GM12878 (cell line): ENCODE measurements around the gene IL6R. TPM values are rescaled to one million over a fixed set of nuclear protein-coding genes. Genes with fewer than 3 reads are reported as not detected.

Experiments
- ATAC-seq: fragments of 200-7000 bp; cut with Tn5 transposase; 3 replicates; pipeline ENCODE4 v1.9.1; 2020; ENCODE audit warnings: mild to moderate bottlenecking, moderate library complexity
- BruUV-seq: library from RNA; stranded (reverse); fragments of 400-500 nt; replicated peaks from 2 replicates; lab custom pipeline; 2021; lab: Mats Ljungman, UMichigan
- CTCF ChIA-PET: fragments of 300-600 bp; sonication (Branson Sonifier 250); formaldehyde crosslinking; extraction: SDS; loops from one replicate; lab custom pipeline; 2021; ENCODE audit warnings: inconsistent platforms; lab: Yijun Ruan, JAX
- POLR2A ChIA-PET: fragments of 350-600 bp; formaldehyde crosslinking; extraction: SDS; loops from one replicate; lab custom pipeline; 2021; ENCODE audit warnings: inconsistent platforms; lab: Charles Lee
- RAD21 ChIA-PET: fragments of 300-600 bp; sonication (Branson Sonifier 250); formaldehyde crosslinking; loops from one replicate; lab custom pipeline; 2023; ENCODE audit warnings: antibody characterized with exemption; ENCODE audit not compliant: unreplicated experiment; lab: Charles Lee
- SMC1A ChIA-PET: fragments of 300-600 bp; sonication (Branson Sonifier 250); formaldehyde crosslinking; loops from one replicate; lab custom pipeline; 2023; ENCODE audit not compliant: unreplicated experiment, uncharacterized antibody; lab: Charles Lee
- DNase-seq: peaks from one replicate; pipeline ENCODE4 v3.0.0-alpha.2; 2011; ENCODE audit warnings: low read depth, low spot score
- FAIRE-seq: peaks from 3 replicates; lab custom pipeline; 2011; peaks lifted over from hg19 to GRCh38; lab: Jason Lieb, UNC
- H2AFZ ChIP-seq: 2 replicates; pipeline ENCODE4 v1.6.0; 2011; ENCODE audit warnings: low read depth, low read length, control low read depth; ENCODE audit not compliant: control insufficient read depth
- H3K27ac ChIP-seq: 2 replicates; pipeline ENCODE4 v1.5.1; 2011; ENCODE audit warnings: control low read depth; ENCODE audit not compliant: control insufficient read depth, insufficient read depth
- H3K27me3 ChIP-seq, 2 experiments: replicated peaks in 1 of 2; 2 replicates each; pipeline versions ENCODE4 v1.6.0 to v1.6.1; 2011; ENCODE audit warnings: low read length in 1 of 2; ENCODE audit not compliant: control insufficient read depth in 2 of 2, insufficient read depth in 2 of 2
- H3K36me3 ChIP-seq, 2 experiments: 2 replicates each; pipeline ENCODE4 v1.5.1; 2011; ENCODE audit warnings: low read length in 1 of 2; ENCODE audit not compliant: control insufficient read depth in 2 of 2, insufficient read depth in 2 of 2
- H3K4me1 ChIP-seq: 2 replicates; pipeline ENCODE4 v1.6.1; 2011; ENCODE audit warnings: mild to moderate bottlenecking, low read length, moderate library complexity, mixed read lengths; ENCODE audit not compliant: control insufficient read depth, insufficient read depth
- H3K4me2 ChIP-seq: 2 replicates; pipeline ENCODE4 v1.6.0; 2011; ENCODE audit warnings: control low read depth; ENCODE audit not compliant: control insufficient read depth, insufficient read depth
- H3K4me3 ChIP-seq: fragments of 200-600 bp; sonication (generic); 2 replicates; pipeline ENCODE4 v1.5.1; 2016
- H3K79me2 ChIP-seq: 2 replicates; pipeline ENCODE4 v1.6.0; 2011; ENCODE audit warnings: low read length; ENCODE audit not compliant: control insufficient read depth, insufficient read depth
- H3K9ac ChIP-seq: 2 replicates; pipeline ENCODE4 v1.8.0; 2011; ENCODE audit warnings: low read length, control low read depth, mixed read lengths; ENCODE audit not compliant: control insufficient read depth, insufficient read depth
- H3K9me3 ChIP-seq: replicated peaks from 3 replicates; pipeline ENCODE4 v1.5.1; 2011; ENCODE audit warnings: mild to moderate bottlenecking, low read length; ENCODE audit not compliant: control insufficient read depth, insufficient read depth
- H4K20me1 ChIP-seq: 2 replicates; pipeline ENCODE4 v1.6.0; 2011; ENCODE audit not compliant: control insufficient read depth, insufficient read depth
- ATF3 ChIP-seq: IDR thresholded peaks from 2 replicates; pipeline ENCODE4 v1.6.1; 2011; ENCODE audit warnings: low read depth, mild to moderate bottlenecking, low read length, moderate library complexity, borderline replicate concordance; ENCODE audit errors: extremely low read depth
- ELK1 ChIP-seq: IDR thresholded peaks from 2 replicates; pipeline ENCODE4 v1.6.1; 2012; ENCODE audit warnings: low read depth, low read length, improper control_type of control experiment
- ETV6 ChIP-seq, 2 experiments: fragments of 450-650 bp in 1 of 2; IDR thresholded peaks in 1 of 2; conservative IDR thresholded peaks in 1 of 2; 2 replicates each; pipeline ENCODE4 v1.6.1; 2014; ENCODE audit warnings: antibody characterized with exemption in 1 of 2, borderline replicate concordance in 1 of 2, low read depth in 1 of 2, mild to moderate bottlenecking in 1 of 2, moderate library complexity in 1 of 2
- HDGF ChIP-seq: fragments of 450-650 bp; IDR thresholded peaks from 2 replicates; pipeline ENCODE4 v1.6.1; 2016; ENCODE audit warnings: antibody characterized with exemption
- MLLT1 ChIP-seq: fragments of 450-650 bp; IDR thresholded peaks from 2 replicates; pipeline ENCODE4 v1.6.1; 2016; ENCODE audit warnings: mild to moderate bottlenecking
- MTA2 ChIP-seq: fragments of 450-650 bp; IDR thresholded peaks from 2 replicates; pipeline ENCODE4 v1.6.1; 2016; ENCODE audit warnings: low read depth, mild to moderate bottlenecking, moderate library complexity
- MTA3 ChIP-seq: IDR thresholded peaks from 2 replicates; pipeline ENCODE4 v1.6.1; 2012; ENCODE audit warnings: low read length, inconsistent platforms, borderline replicate concordance
- RAD51 ChIP-seq: fragments of 450-650 bp; IDR thresholded peaks from 2 replicates; pipeline ENCODE4 v1.6.1; 2016; ENCODE audit warnings: moderate library complexity, mild to moderate bottlenecking, inconsistent platforms
- TCF12 ChIP-seq: IDR thresholded peaks from 2 replicates; pipeline ENCODE4 v1.6.1; 2011; ENCODE audit warnings: low read depth, mild to moderate bottlenecking, low read length
- USF2 ChIP-seq: IDR thresholded peaks from 2 replicates; pipeline ENCODE4 v1.6.1; 2011; ENCODE audit warnings: low read depth, low read length, improper control_type of control experiment, borderline replicate concordance
- ZNF592 ChIP-seq: fragments of 450-650 bp; IDR thresholded peaks from 2 replicates; pipeline ENCODE4 v1.6.1; 2017; ENCODE audit warnings: mild to moderate bottlenecking, moderate library complexity
- ZSCAN29 ChIP-seq: fragments of 450-650 bp; IDR thresholded peaks from 2 replicates; pipeline ENCODE4 v1.6.1; 2017; ENCODE audit warnings: mild to moderate bottlenecking, moderate library complexity
- ZZZ3 ChIP-seq: IDR thresholded peaks from 2 replicates; pipeline ENCODE4 v1.6.1; 2011; ENCODE audit warnings: low read depth; ENCODE audit not compliant: control insufficient read depth, insufficient read length
- WGBS: methylation state at CpG from one replicate; pipeline ENCODE4 v1.1.6; 2016; ENCODE audit warnings: low lambda C conversion rate; ENCODE audit not compliant: insufficient replicate concordance, insufficient coverage; ENCODE audit errors: missing lambda C conversion rate; 5-methylcytosine and 5-hydroxymethylcytosine counted together
- in situ Hi-C: fragments of 300-500 bp; cut with MboI; formaldehyde crosslinking; loops from 9 replicates; pipeline ENCODE4 v1.14.3; 2018; ENCODE audit warnings: mixed read lengths
- intact Hi-C: fragments of 100-400 bp; cut with micrococcal nuclease; formaldehyde crosslinking; loops from one replicate; pipeline ENCODE4 v1.14.2; 2022; ENCODE audit not compliant: unreplicated experiment
- polyA plus RNA-seq, 11 experiments: library from polyadenylated mRNA; depleted of rRNA in 4 of 11; unstranded in 6 of 11; stranded (reverse) in 5 of 11; fragments of >200 nt; fragmentation: Nextera tagmentation in 4 of 11; fragmentation: Illumina TruSeq in 1 of 11; extraction: Ambion mirVana in 4 of 11; extraction: Trizol in 1 of 11; gene quantifications; 1 replicate in 1 of 11; 2 replicates in 10 of 11; pipeline versions ENCODE4 v1.2.1 to v1.2.3, GENCODE V29; 2011 to 2016; ENCODE audit warnings: inconsistent platforms in 2 of 11, missing spikeins in 2 of 11, low read depth in 1 of 11
- total RNA-seq, 4 experiments: library from RNA; depleted of rRNA in 3 of 4; stranded (reverse); fragments of >200 nt in 3 of 4; fragmentation: Illumina TruSeq in 1 of 4; extraction: Trizol in 1 of 4; gene quantifications; 2 replicates each; pipeline versions ENCODE4 v1.2.1 to v1.2.3, GENCODE V29; 2013 to 2021

IL6R gene
- total and polyA plus RNA-seq, 10 of the 15 experiments (the other 5 are each of a cell fraction or from before 2014, with no cell fraction given): 1.9 to 43.4 (median 17.5) TPM

- intact Hi-C loops: loop anchor here (2.0 kb wide), 2 partner anchors 22 to 38 kb away; no protein-coding TSS in a partner anchor
- POLR2A ChIA-PET: interaction anchor here (0.7 kb wide), 1 partner anchor 1083 kb away, joined by 4 read pairs; no protein-coding TSS in a partner anchor
- no peak overlapping the region for H3K4me2 ChIP-seq
- TF ChIP-seq MTA2 (peak; percentile 56), ZZZ3 (no peak), ETV6 (conservative IDR thresholded peaks at IDR 0.05 in 1 of 2, IDR thresholded peaks at IDR 0.05 in 1 of 2; ENCODE audit: borderline replicate concordance in 1 of 2, low read depth in 1 of 2) (no peak), ZSCAN29 (no peak), ZNF592 (no peak), RAD51 (no peak), MTA3 (peak; percentile 82; the same call in 1 of the 2 replicates), USF2 (no peak), TCF12 (0 out of 2 replicates have a peak, but pooled peaks have one; percentile 22), HDGF (no peak), MLLT1 (peak; percentile 84), ATF3 (no peak), ELK1 (no peak)
Measured at GRCh38 chr1:154445040-154445472, 39.9 kb downstream of the IL6R start.

More at GRCh38 chr1:154445040-154445472, 39.9 kb downstream of the IL6R start:
- FAIRE-seq: peak; percentile 78
- Histone ChIP-seq H3K27ac (no peak overlapping the region), H3K36me3 (no peaks in the 10 kb centered on the region), H3K9ac (no peak overlapping the region), H2AFZ (no peak overlapping the region), H3K4me1 (peaks cover 33% of the 10 kb centered on the region), H3K27me3 (no peaks in the 10 kb centered on the region), H3K4me3 (no peak overlapping the region), H3K79me2 (no peaks in the 10 kb centered on the region), H3K9me3 (no peaks in the 10 kb centered on the region; the same call in 1 of the 3 replicates), H4K20me1 (no peaks in the 10 kb centered on the region; the same call in 1 of the 2 replicates)
- DNase-seq: peak; percentile 59
- in situ Hi-C loops: no loop called here
- ATAC-seq: peak; percentile 87
- no TSS peak for BruUV-seq
- CTCF ChIA-PET: interaction anchor here (0.5 to 3.5 kb wide), 11 partner anchors 10 to 173 kb away, joined by 3 to 19 read pairs (median 5); no protein-coding TSS in a partner anchor
- 1% methylated on average over 7 of the region's 7 CpGs for WGBS
- RAD21 ChIA-PET: interaction anchor here (0.9 to 8.6 kb wide), 7 partner anchors 15 to 96 kb away, joined by 3 to 80 read pairs (median 4); no protein-coding TSS in a partner anchor
- SMC1A ChIA-PET: interaction anchor here (1.0 to 3.4 kb wide), 7 partner anchors 14 to 110 kb away, joined by 3 to 13 read pairs (median 4); partner anchors contain the start of gene IL6R
